Prostate gland (tissue), 2 donors: ENCODE data around the gene THAP11.

Experiments
- CTCF ChIP-seq, 4 experiments: fragments of 200-600 bp in 2 of 4; fragments of 450-650 bp in 2 of 4; sonication (generic) in 2 of 4; IDR thresholded peaks; 1 replicate in 3 of 4; 2 replicates in 1 of 4; pipeline ENCODE4 v1.5.1; 2016 to 2019; ENCODE audit warnings: antibody characterized with exemption in 4 of 4, mild to moderate bottlenecking in 2 of 4, moderate library complexity in 2 of 4
- POLR2A ChIP-seq: fragments of 450-650 bp; IDR thresholded peaks from one replicate; pipeline ENCODE4 v1.6.1; 2016; ENCODE audit warnings: antibody characterized with exemption, mild to moderate bottlenecking
- POLR2AphosphoS5 ChIP-seq: sonication (generic); formaldehyde crosslinking; IDR thresholded peaks from one replicate; pipeline ENCODE4 v1.6.1; 2017; ENCODE audit warnings: antibody characterized with exemption

GRCh38 chr16:67882374-67883145 is 40.4 kb downstream of the THAP11 start:
- TF ChIP-seq POLR2AphosphoS5 (no peak), CTCF (IDR thresholded peaks at IDR 0.05) (no peak), POLR2A (no peak)
